HG03432 (cell line): Measurements from ENCODE around the gene YIF1A.
A peak's percentile ranks its signal among the peaks of the same experiment; 100 is the strongest.
"Not testable (repeated sequence)": the region's sequence is repeated elsewhere in the genome, so short reads cannot be mapped to it uniquely, and the experiment has no call there.

ENCODE experiments used
- ATAC-seq: cut with Tn5 transposase; IDR thresholded peaks from one replicate; pipeline ENCODE4 v1.9.1; 2021; ENCODE audit warnings: mild to moderate bottlenecking, moderate library complexity; ENCODE audit not compliant: unreplicated experiment

The YIF1A gene

GRCh38 chr11:66311965-66312548 lies 23.1 kb upstream of the YIF1A start:
- peak; percentile 78 for ATAC-seq

- no peak for ATAC-seq
Observed at GRCh38 chr11:66311470-66311964, 22.6 kb upstream of the YIF1A start.

- ATAC-seq = not testable (repeated sequence)
Observed at GRCh38 chr11:66310803-66311440, 22.0 kb upstream of the YIF1A start.

GRCh38 chr11:66310324-66310723 lies 21.4 kb upstream of the YIF1A start:
- no peak for ATAC-seq

GRCh38 chr11:66309475-66309874 lies 20.5 kb upstream of the YIF1A start:
- ATAC-seq = no peak

GRCh38 chr11:66302656-66303055 lies 13.7 kb upstream of the YIF1A start:
- ATAC-seq = no peak

GRCh38 chr11:66299186-66299585 lies 10.2 kb upstream of the YIF1A start:
- ATAC-seq = no peak

GRCh38 chr11:66297610-66298009 lies 8.7 kb upstream of the YIF1A start:
- no peak for ATAC-seq

GRCh38 chr11:66294626-66295620 lies 6.0 kb upstream of the YIF1A start:
- no peak for ATAC-seq

GRCh38 chr11:66293777-66294625 lies 5.1 kb upstream of the YIF1A start:
- ATAC-seq = no peak

GRCh38 chr11:66293352-66293751 lies 4.4 kb upstream of the YIF1A start:
- no peak for ATAC-seq

GRCh38 chr11:66292543-66293332 lies 3.8 kb upstream of the YIF1A start:
- no peak for ATAC-seq

- ATAC-seq = no peak
Observed at GRCh38 chr11:66291706-66292542, 3.0 kb upstream of the YIF1A start, which contains the start of gene TMEM151A. Gene TMEM151A (plus strand): TSS chr11:66291894. CDS start chr11:66292014, 120 bp downstream.

- no peak for ATAC-seq
Observed at GRCh38 chr11:66291303-66291705, 2.4 kb upstream of the YIF1A start.

- ATAC-seq = no peak
Observed at GRCh38 chr11:66290330-66290621, 1.3 kb upstream of the YIF1A start.

- peak; percentile 43 for ATAC-seq
Observed at GRCh38 chr11:66289548-66290329, 796 bp upstream of the YIF1A start.

GRCh38 chr11:66287889-66288670 lies 863 bp downstream of the YIF1A start:
- ATAC-seq = no peak
